HepG2 (cell line): ENCODE results near the gene SIRT6. TPM values are rescaled to one million over a fixed set of nuclear protein-coding genes. Genes with fewer than 3 reads are reported as not detected.

Experiments
- ATAC-seq: fragments of 200-7000 bp; cut with Tn5 transposase; 3 replicates; pipeline ENCODE4 v1.9.1; 2020; ENCODE audit warnings: mild to moderate bottlenecking, moderate library complexity
- BruUV-seq: library from RNA; stranded (reverse); fragments of 400-500 nt; replicated peaks from 2 replicates; lab custom pipeline; 2021; lab: Mats Ljungman, UMichigan
- CTCF ChIA-PET: fragments of 300-600 bp; formaldehyde crosslinking; extraction: SDS; loops from one replicate; lab custom pipeline; 2021; ENCODE audit warnings: low total read pairs, inconsistent platforms, low intra/inter-chr PET ratio; lab: Yijun Ruan, JAX
- POLR2A ChIA-PET: fragments of 350-600 bp; sonication (Branson Sonifier 250); formaldehyde crosslinking; loops from one replicate; lab custom pipeline; 2020; ENCODE audit warnings: antibody characterized with exemption, inconsistent platforms; lab: Yijun Ruan, JAX
- DNase-seq: peaks from one replicate; pipeline ENCODE4 v3.0.0-alpha.2; 2015; ENCODE audit warnings: low spot score
- FAIRE-seq: peaks from 3 replicates; lab custom pipeline; 2011; peaks lifted over from hg19 to GRCh38; lab: Jason Lieb, UNC
- H2AFZ ChIP-seq: one replicate; pipeline ENCODE4 v1.6.1; 2011; ENCODE audit warnings: low read length, inconsistent platforms
- H3K27ac ChIP-seq: fragments of 300-600 bp; 3 replicates; pipeline ENCODE4 v1.8.0; 2011; ENCODE audit warnings: mixed run types, mild to moderate bottlenecking, mixed read lengths, low read length, inconsistent platforms; ENCODE audit not compliant: insufficient read depth; ENCODE audit errors: extremely low read length
- H3K27me3 ChIP-seq, 2 experiments: fragments of 200-600 bp in 1 of 2; 2 replicates in 1 of 2; 3 replicates in 1 of 2; pipeline versions ENCODE4 v1.6.0 to v1.8.0; 2011; ENCODE audit warnings: low read length in 2 of 2, mild to moderate bottlenecking in 2 of 2, moderate library complexity in 2 of 2, inconsistent platforms in 1 of 2; ENCODE audit not compliant: insufficient read depth in 2 of 2, control insufficient read depth in 1 of 2
- H3K36me3 ChIP-seq, 2 experiments: fragments of 200-600 bp in 1 of 2; replicated peaks in 1 of 2; 2 replicates in 1 of 2; 3 replicates in 1 of 2; pipeline versions ENCODE4 v1.5.1 to v1.8.0; 2011; ENCODE audit warnings: low read length in 2 of 2, inconsistent platforms in 1 of 2; ENCODE audit not compliant: insufficient read depth in 2 of 2, control insufficient read depth in 1 of 2
- H3K4me1 ChIP-seq: 2 replicates; pipeline ENCODE4 v1.5.1; 2012; ENCODE audit warnings: low read length, inconsistent platforms; ENCODE audit not compliant: insufficient read depth
- H3K4me2 ChIP-seq: 2 replicates; pipeline ENCODE4 v1.6.0; 2011; ENCODE audit warnings: low read depth, low read length, inconsistent platforms
- H3K4me3 ChIP-seq, 3 experiments: fragments of 200-600 bp in 1 of 3; sonication (generic), shearing (Covaris generic) in 1 of 3; replicated peaks in 1 of 3; 2 replicates each; pipeline ENCODE4 v1.5.1; 2011 to 2016; ENCODE audit warnings: low read length in 3 of 3, inconsistent platforms in 2 of 3, low read depth in 2 of 3, mild to moderate bottlenecking in 2 of 3, control low read depth in 1 of 3, mixed read lengths in 1 of 3; ENCODE audit not compliant: insufficient read depth in 1 of 3
- H3K79me2 ChIP-seq: one replicate; pipeline ENCODE4 v1.6.1; 2011; ENCODE audit warnings: low read length, inconsistent platforms; ENCODE audit not compliant: insufficient read depth
- H3K9ac ChIP-seq: 2 replicates; pipeline ENCODE4 v1.6.0; 2011; ENCODE audit warnings: mild to moderate bottlenecking, low read depth, low read length, inconsistent platforms; ENCODE audit not compliant: insufficient read depth
- H3K9me3 ChIP-seq: 2 replicates; pipeline ENCODE4 v1.5.1; 2012; ENCODE audit warnings: mild to moderate bottlenecking, low read length
- H4K20me1 ChIP-seq: 2 replicates; pipeline ENCODE4 v1.6.0; 2011; ENCODE audit warnings: inconsistent platforms, mild to moderate bottlenecking, low read length, moderate library complexity; ENCODE audit not compliant: insufficient read depth
- AGO1 ChIP-seq: fragments of 200-400 bp; formaldehyde crosslinking; IDR thresholded peaks from 2 replicates; pipeline ENCODE4 v1.6.1; 2017; ENCODE audit warnings: mild to moderate bottlenecking, low read depth, low read length, moderate library complexity; ENCODE audit not compliant: poor library complexity, severe bottlenecking
- FLYWCH1 ChIP-seq: sonication (generic); formaldehyde crosslinking; IDR thresholded peaks from 2 replicates; pipeline ENCODE4 v1.8.1; 2023; ENCODE audit warnings: mild to moderate bottlenecking, missing genetic modification reagents
- FOSL2 ChIP-seq: sonication (generic); formaldehyde crosslinking; IDR thresholded peaks from 2 replicates; pipeline ENCODE4 v1.4.0; 2020; ENCODE audit warnings: missing genetic modification reagents
- FOXO1 ChIP-seq: sonication (generic); formaldehyde crosslinking; IDR thresholded peaks from 2 replicates; pipeline ENCODE4 v1.4.0; 2020; ENCODE audit warnings: missing genetic modification reagents
- HMG20A ChIP-seq: IDR thresholded peaks from 2 replicates; pipeline ENCODE4 v1.6.1; 2016; ENCODE audit warnings: borderline replicate concordance
- HNF4A ChIP-seq: sonication (generic); formaldehyde crosslinking; IDR thresholded peaks from 2 replicates; pipeline ENCODE4 v1.4.0; 2020; ENCODE audit warnings: missing genetic modification reagents
- HNF4G ChIP-seq, 2 experiments: sonication (generic) in 1 of 2; formaldehyde crosslinking in 1 of 2; IDR thresholded peaks; 2 replicates each; pipeline versions ENCODE4 v1.4.0 to v1.6.1; 2011 to 2020; ENCODE audit warnings: borderline replicate concordance in 2 of 2, low read depth in 2 of 2, mild to moderate bottlenecking in 2 of 2, low read length in 1 of 2, missing genetic modification reagents in 1 of 2, moderate library complexity in 1 of 2
- HNRNPLL ChIP-seq: fragments of 200-400 bp; formaldehyde crosslinking; IDR thresholded peaks from 2 replicates; pipeline ENCODE4 v1.6.1; 2017; ENCODE audit warnings: mild to moderate bottlenecking, low read depth, low read length; ENCODE audit not compliant: poor library complexity, severe bottlenecking
- PAX8 ChIP-seq: sonication (generic); formaldehyde crosslinking; IDR thresholded peaks from 2 replicates; pipeline ENCODE4 v1.8.0; 2022; ENCODE audit warnings: mild to moderate bottlenecking, missing genetic modification reagents, borderline replicate concordance
- REXO4 ChIP-seq: sonication (generic); formaldehyde crosslinking; IDR thresholded peaks from 2 replicates; pipeline ENCODE4 v1.8.0; 2022; ENCODE audit warnings: missing genetic modification reagents, mild to moderate bottlenecking, borderline replicate concordance
- YY1 ChIP-seq: IDR thresholded peaks from 2 replicates; pipeline ENCODE4 v1.6.1; 2011; ENCODE audit warnings: low read length, low read depth, moderate library complexity, mild to moderate bottlenecking; ENCODE audit not compliant: insufficient read depth, insufficient replicate concordance
- ZFP1 ChIP-seq: IDR thresholded peaks from 2 replicates; pipeline ENCODE4 v1.6.1; 2016
- ZMYM2 ChIP-seq: sonication (generic); formaldehyde crosslinking; IDR thresholded peaks from 2 replicates; pipeline ENCODE4 v1.8.0; 2022; ENCODE audit warnings: mild to moderate bottlenecking, missing genetic modification reagents
- ZNF556 ChIP-seq: sonication (generic); formaldehyde crosslinking; IDR thresholded peaks from 2 replicates; pipeline ENCODE4 v1.4.0; 2020; ENCODE audit warnings: mild to moderate bottlenecking, missing genetic modification reagents, borderline replicate concordance
- ZNF607 ChIP-seq: sonication (generic); formaldehyde crosslinking; IDR thresholded peaks from 2 replicates; pipeline ENCODE4 v1.5.1; 2020; ENCODE audit warnings: missing genetic modification reagents, mild to moderate bottlenecking, borderline replicate concordance
- ZNF672 ChIP-seq: sonication (generic); formaldehyde crosslinking; IDR thresholded peaks from 2 replicates; pipeline ENCODE4 v1.8.1; 2022; ENCODE audit warnings: missing genetic modification reagents
- ZNF772 ChIP-seq: sonication (generic); formaldehyde crosslinking; IDR thresholded peaks from 2 replicates; pipeline ENCODE4 v1.5.0; 2020; ENCODE audit warnings: mild to moderate bottlenecking, missing genetic modification reagents
- ZNF788 ChIP-seq: sonication (generic); formaldehyde crosslinking; IDR thresholded peaks from 2 replicates; pipeline ENCODE4 v1.5.0; 2020; ENCODE audit warnings: mild to moderate bottlenecking, missing genetic modification reagents, borderline replicate concordance
- WGBS: methylation state at CpG from one replicate; pipeline ENCODE4 v1.1.6; 2017; ENCODE audit warnings: low lambda C conversion rate; 5-methylcytosine and 5-hydroxymethylcytosine counted together
- in situ Hi-C: cut with HindIII; loops from 2 replicates; pipeline ENCODE4 v1.10.0; 2017; ENCODE audit warnings: low pct_unique_long_range_greater_than_20kb; ENCODE audit not compliant: extremely low pct_ligation_motif_present
- intact Hi-C: fragments of 100-400 bp; cut with micrococcal nuclease; formaldehyde crosslinking; loops from one replicate; pipeline ENCODE4 v1.10.0; 2022; ENCODE audit not compliant: unreplicated experiment
- polyA plus RNA-seq, 8 experiments: library from polyadenylated mRNA; depleted of rRNA in 3 of 8; stranded (reverse) in 7 of 8; unstranded in 1 of 8; fragments of >200 nt; fragmentation: Illumina TruSeq in 4 of 8; extraction: Trizol in 4 of 8; gene quantifications; 2 replicates each; pipeline versions ENCODE4 v1.2.1 to v1.2.3, GENCODE V29; 2011 to 2016; ENCODE audit warnings: low read depth in 4 of 8, missing spikeins in 1 of 8, mixed read lengths in 1 of 8; ENCODE audit not compliant: insufficient read depth in 1 of 8
- total RNA-seq, 5 experiments: library from RNA; depleted of rRNA; stranded (reverse); fragments of >200 nt; fragmentation: Illumina TruSeq; extraction: Trizol; gene quantifications; 2 replicates each; pipeline ENCODE4 v1.2.3, GENCODE V29; 2016; ENCODE audit warnings: low read depth in 1 of 5
- TF ChIP-seq, protein P1 (sequence below): IDR thresholded peaks from 2 replicates; pipeline ENCODE4 v1.6.1; 2016; ENCODE audit warnings: mild to moderate bottlenecking, missing biosample characterization, missing genetic modification reagents
- TF ChIP-seq, protein P2 (sequence below): sonication (generic); formaldehyde crosslinking; IDR thresholded peaks from 2 replicates; pipeline ENCODE4 v1.4.0; 2020; ENCODE audit warnings: missing genetic modification reagents

Gene SIRT6
- total and polyA plus RNA-seq, 2 of the 13 experiments (the other 11 are each of a cell fraction or from before 2014, with no cell fraction given), result 11.0 to 18.4 TPM

DNA sequence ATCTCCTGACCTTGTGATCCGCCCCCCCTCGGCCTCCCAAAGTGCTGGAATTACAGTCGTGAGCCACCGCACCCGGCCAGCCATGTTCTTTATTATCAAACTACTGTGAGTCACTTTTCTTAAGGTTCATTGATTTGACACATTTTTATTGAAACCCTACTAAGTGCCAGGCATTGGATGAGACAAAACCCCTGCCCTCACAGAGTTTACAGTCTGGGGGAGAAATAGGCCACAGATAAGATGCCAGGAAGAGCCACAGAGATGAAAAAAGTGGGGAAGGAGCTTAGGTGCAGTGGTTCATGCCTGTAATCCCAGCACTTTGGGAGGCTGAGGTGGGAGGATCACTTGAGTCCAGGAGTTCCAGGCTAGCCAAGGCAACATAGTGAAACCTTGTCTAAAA, 43.9 kb downstream of the SIRT6 start (continued):
- peak; percentile 65; the same call in 1 of the 2 replicates for TF ChIP-seq ZMYM2 (CRISPR knock-in tag)
- TF ChIP-seq ZNF607, result no peak
- no peak for TF ChIP-seq ZNF788
- TF ChIP-seq PAX8 (CRISPR knock-in tag), result no peak
- no peak for TF ChIP-seq FLYWCH1
- TF ChIP-seq, all 625 proteins: peak for 4

DNA sequence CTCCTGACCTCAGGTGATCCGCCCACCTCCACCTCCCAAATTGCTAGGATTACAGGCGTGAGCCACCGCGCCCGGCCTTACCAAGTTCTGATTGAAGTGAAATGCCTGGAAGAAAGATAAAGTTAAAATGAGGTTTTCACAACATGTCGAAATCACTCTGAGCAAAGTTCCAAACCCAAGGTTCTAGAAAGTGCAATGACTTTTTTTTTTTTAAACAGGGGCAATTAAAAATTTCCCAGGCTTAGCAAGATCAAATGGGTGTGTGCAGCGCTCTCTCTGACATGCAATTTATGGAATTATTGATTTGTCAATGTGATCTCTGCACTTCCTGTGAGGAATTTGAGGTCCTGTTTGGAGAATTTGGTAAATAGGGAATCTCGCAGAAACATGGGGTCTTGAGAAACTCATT, 45.7 kb downstream of the SIRT6 start:
- H3K79me2 ChIP-seq, result no peaks in the 10 kb centered on the region
- 2% methylated on average over 8 of the region's 8 CpGs for WGBS
- ChIA-PET POLR2A (interaction anchor here (1.4 to 1.7 kb wide), 2 partner anchors 12 to 16 kb away, joined by 3 to 9 read pairs; partner anchors contain the start of gene CREB3L3), CTCF (no interaction called here)
- no peak overlapping the region for H3K9ac ChIP-seq
- peak; percentile 54 for DNase-seq
- no peaks in the 10 kb centered on the region for H3K9me3 ChIP-seq
- no peaks in the 10 kb centered on the region for H4K20me1 ChIP-seq
- H3K4me3 ChIP-seq, result peak overlapping the region in 1 of 3 experiments; percentile 11; a peak in 1 of 6 replicates
- no peak for ATAC-seq
- H3K27ac ChIP-seq, result peak overlapping the region; percentile 29
- BruUV-seq, result no TSS peak
- no peaks in the 10 kb centered on the region for H3K36me3 ChIP-seq
- no peaks in the 10 kb centered on the region for H3K27me3 ChIP-seq
- H3K4me1 ChIP-seq, result peaks cover 58% of the 10 kb centered on the region
- H3K4me2 ChIP-seq, result peak overlapping the region; percentile 59
- FAIRE-seq, result no peak
- H2AFZ ChIP-seq, result peak overlapping the region; percentile 19
- intact Hi-C loops (loop anchor here (10.0 kb wide), 1 partner anchor 132 kb away; the partner anchor contains the start of gene PIAS4), in situ Hi-C loops (no loop called here)
- TF ChIP-seq ZNF556 (CRISPR knock-in tag) (no peak), HNRNPLL (no peak), REXO4 (CRISPR knock-in tag) (no peak), HMG20A (CRISPR knock-in tag) (no peak), HNF4G (IDR thresholded peaks at IDR 0.05; ENCODE audit: borderline replicate concordance, low read depth, low read length) (peak; percentile 34; the same call in 1 of the 2 replicates), HNF4G (CRISPR knock-in tag; IDR thresholded peaks at IDR 0.05; ENCODE audit: borderline replicate concordance, low read depth) (no peak), FOSL2 (CRISPR knock-in tag) (0 out of 2 replicates have a peak, but pooled peaks have one; percentile 8), AGO1 (no peak), ZNF772 (CRISPR knock-in tag) (no peak), ZNF672 (CRISPR knock-in tag) (no peak), HNF4A (CRISPR knock-in tag) (peak; percentile 47), FOXO1 (CRISPR knock-in tag) (peak; percentile 12; the same call in 1 of the 2 replicates), ZNF788 (no peak), YY1 (no peak), ZMYM2 (CRISPR knock-in tag) (no peak; the same call in 1 of the 2 replicates), ZFP1 (no peak)
- TF ChIP-seq, protein P1, sequence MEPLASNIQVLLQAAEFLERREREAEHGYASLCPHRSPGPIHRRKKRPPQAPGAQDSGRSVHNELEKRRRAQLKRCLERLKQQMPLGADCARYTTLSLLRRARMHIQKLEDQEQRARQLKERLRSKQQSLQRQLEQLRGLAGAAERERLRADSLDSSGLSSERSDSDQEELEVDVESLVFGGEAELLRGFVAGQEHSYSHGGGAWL (CRISPR knock-in tag), result no peak
- TF ChIP-seq, protein P2, sequence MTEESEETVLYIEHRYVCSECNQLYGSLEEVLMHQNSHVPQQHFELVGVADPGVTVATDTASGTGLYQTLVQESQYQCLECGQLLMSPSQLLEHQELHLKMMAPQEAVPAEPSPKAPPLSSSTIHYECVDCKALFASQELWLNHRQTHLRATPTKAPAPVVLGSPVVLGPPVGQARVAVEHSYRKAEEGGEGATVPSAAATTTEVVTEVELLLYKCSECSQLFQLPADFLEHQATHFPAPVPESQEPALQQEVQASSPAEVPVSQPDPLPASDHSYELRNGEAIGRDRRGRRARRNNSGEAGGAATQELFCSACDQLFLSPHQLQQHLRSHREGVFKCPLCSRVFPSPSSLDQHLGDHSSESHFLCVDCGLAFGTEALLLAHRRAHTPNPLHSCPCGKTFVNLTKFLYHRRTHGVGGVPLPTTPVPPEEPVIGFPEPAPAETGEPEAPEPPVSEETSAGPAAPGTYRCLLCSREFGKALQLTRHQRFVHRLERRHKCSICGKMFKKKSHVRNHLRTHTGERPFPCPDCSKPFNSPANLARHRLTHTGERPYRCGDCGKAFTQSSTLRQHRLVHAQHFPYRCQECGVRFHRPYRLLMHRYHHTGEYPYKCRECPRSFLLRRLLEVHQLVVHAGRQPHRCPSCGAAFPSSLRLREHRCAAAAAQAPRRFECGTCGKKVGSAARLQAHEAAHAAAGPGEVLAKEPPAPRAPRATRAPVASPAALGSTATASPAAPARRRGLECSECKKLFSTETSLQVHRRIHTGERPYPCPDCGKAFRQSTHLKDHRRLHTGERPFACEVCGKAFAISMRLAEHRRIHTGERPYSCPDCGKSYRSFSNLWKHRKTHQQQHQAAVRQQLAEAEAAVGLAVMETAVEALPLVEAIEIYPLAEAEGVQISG (CRISPR knock-in tag), result 0 out of 2 replicates have a peak, but pooled peaks have one; percentile 13
